CD4-positive, alpha-beta T cell treated with Interleukin-21 for 1 hour (primary cell): ENCODE data around the gene CAPN5.
"Not testable (repeated sequence)": the region's sequence is repeated elsewhere in the genome, so short reads cannot be mapped to it uniquely, and the experiment has no call there.

ENCODE experiments used
- DNase-seq: peaks from one replicate; pipeline ENCODE4 v3.0.0-alpha.2; 2020

The CAPN5 gene

DNA sequence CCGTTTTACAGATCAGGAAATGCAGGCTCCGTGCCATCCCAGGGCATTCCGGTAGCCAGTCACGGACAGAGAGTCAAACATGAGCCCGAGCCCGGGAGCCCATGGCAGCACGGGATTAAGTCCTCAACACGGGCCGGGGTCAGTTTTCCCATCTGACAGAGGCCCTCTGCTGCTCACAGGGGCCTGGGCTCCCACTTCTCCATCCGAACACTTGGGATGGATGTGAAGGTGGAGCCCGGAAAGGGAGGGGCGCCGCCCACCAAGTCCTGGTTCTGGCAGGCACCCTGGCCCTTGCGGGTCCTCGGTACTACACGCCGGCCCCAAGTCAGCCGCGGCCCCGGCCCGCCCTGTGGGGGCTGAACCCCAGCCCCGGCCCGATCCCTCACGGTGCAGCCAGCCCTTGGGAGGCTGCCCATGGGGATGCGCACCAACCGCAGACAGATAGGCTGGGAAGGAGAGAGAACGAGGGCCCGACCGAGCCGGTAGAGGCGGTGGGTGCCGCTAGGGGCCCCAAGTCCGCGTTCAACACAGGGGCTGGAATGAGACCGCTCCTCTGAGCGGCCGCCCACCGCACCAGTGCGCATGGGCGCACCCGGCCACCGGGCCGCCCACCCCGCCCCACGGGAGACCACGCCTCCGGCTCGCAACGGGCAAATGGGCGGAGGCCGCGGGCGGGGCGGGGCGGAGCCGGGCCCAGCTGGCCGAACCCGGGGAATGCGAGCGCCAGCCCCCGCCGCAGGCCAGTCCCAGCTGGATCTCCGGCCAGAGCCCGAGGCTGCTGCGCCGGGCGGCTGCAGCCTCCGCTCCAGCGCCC is at the start of gene CAPN5:
Gene CAPN5 (plus strand): TSS at position 743 of the 814 bp plus-strand sequence. CDS start 17,916 bp downstream, outside the sequence.
- DNase-seq, result peak; percentile 90

DNA sequence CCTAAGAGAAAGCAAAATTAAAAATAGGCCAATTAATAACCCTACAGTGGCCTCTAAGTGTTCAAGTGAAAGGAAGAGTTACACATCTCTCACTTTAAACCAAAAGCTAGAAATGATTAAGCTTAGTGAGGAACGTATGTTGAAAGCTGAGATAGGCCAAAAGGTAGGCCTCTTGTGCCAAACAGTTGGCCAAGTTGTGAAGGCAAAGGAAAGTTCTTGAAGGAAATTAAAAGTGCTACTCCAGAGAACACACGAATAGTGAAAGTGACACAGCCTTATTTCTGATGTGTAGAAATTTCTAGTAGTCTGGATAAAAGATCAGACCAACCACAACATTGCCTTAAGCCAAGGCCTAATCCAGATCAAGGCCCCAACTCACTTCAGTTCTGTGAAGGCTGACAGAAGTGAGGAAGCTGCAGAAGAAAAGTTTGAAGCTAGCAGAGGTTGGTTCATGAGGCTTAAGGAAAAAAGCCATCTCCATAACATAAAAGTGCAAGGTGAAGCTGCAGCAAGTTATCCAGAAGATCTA is 48.3 kb upstream of the CAPN5 start:
- not testable (repeated sequence) for DNase-seq

DNA sequence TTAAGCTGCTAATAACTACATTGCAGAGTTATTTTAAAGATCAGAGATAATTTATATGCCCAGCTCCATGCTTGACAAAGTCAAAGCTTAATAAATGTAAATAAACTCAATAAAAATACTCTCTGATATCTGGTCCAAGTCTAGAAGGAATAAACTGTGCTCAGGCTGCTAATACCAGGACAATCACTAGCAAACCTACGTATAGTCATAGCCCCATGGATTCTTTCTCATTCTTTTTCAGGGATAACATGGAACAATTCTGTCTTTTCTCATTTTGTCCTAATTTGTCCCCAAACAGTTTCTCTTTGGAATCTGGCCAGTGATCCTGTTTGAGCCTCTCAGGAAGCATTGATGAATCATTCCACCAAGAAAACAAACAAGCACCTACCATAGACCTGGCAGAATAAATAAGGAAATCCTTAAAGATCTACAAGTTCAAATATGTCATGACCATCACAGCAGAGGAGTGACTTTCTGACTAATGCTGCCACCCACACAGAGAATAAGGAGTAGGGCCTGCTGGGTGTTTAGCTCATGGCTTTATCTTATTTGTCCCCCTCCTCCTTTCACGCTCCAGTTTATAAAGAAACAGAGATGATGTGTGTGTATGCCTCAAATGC is 46.7 kb upstream of the CAPN5 start:
- no peak for DNase-seq

DNA sequence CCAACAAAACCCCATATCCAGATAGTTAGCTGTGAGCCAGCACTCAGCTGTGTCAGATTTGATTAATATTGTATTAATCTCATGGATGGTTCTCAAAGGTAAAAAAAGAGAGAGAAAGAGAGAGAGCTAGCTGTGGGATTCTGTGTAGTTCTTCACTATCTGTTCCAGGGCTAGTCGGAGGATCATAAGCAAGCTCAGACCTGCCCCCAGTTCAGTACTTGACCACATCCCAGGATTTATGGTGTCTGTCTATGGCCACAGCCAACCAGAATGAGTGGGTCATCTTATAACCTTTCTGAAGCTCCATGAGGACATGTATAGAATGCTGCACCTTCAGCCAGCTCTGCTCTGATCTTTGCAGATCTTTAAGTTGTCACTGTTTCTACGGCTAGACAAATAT is 46.0 kb upstream of the CAPN5 start:
- DNase-seq, result no peak

DNA sequence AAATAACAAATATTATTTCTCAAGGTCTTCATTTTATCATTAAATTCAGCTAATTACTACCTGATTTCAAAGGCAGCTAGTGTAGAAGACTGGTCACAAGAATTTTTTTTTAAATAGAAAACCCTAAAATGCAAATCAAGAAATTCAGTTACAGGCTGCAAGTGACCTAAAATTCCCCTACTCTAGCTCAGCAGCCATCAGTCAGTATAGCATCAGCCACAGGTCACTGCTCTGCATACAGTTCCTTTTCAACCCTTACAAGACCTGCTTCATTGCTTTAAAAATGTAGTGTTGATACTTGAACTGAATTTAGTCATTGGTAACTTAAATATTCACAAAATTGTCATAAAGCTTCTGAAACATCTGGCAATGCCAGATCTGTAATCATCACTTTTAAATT is 42.0 kb upstream of the CAPN5 start:
- no peak for DNase-seq

DNA sequence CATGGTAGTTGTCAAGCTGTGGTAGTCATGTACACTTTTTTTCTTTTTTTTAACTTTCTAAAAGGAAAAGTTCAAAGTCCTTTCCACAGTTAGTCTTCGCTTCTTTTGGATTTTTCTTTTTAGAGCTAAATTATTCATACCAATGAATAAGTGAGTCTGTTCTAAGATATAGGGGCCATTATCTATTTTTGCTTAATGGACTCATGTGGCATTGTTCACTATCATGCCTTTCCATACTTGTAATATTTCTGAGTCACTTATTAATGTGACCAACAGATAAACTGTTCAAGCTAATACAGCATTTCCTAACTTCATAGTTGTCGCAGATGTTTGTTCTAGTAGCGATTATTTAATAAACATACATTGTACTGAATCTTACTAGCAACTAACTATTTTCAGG is 40.5 kb upstream of the CAPN5 start:
- DNase-seq, result no peak

DNA sequence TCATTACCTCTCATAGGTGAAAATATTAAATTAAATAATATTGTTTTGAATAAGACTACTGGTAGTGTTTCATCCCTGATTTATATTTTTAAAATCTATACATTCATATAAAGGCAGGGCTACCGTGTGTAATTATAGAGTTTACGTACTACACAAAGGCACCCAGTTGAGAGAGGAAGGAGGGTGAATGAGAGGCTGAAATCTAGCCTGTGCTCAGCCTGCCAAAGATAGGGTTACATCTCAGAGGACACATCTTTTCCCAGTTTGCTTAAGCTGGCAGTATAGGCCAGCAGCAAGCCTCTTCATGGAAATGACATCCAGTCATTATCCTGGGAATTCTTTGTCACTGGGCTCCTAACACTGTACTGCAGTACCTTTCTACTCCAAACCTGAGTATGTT is 40.0 kb upstream of the CAPN5 start:
- no peak for DNase-seq

DNA sequence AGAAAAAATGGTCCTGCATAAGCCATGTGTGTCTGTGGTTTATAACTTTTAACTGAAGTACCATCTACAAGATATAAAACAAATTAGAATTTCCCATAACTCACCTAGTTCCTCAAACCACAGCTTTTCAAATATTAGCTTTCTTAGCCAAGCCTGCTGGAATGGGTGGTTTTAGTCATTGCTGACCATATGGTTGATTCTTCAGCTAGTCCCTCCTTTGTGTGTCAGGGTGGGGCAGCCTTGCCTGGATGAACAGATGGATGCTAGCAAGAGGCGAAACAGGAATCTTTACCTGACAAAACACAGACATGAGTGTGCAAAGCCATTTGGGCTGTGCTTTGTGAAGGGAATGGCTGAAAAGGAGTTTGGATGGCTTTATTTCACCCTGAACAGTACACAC is 39.5 kb upstream of the CAPN5 start:
- DNase-seq, result no peak

DNA sequence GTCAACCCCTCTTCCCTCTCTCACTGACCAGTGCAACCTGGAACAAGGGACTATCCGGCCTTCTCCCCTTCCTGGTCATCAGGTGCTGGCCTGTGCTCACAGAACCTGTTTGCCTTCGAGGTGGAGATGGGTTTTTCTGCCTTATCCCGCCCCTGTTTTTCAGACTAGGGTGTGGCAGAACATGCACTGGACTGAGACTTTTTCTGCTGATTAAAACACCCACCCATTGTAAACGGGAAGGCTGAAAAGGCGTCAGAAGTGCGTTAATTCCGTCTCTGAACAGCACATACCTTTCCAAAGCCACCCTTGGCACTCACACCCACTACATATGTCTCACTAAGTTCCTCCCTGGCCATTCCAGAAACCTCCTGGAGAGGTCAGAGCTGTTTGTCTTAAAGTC is 36.9 kb upstream of the CAPN5 start:
- DNase-seq, result no peak

DNA sequence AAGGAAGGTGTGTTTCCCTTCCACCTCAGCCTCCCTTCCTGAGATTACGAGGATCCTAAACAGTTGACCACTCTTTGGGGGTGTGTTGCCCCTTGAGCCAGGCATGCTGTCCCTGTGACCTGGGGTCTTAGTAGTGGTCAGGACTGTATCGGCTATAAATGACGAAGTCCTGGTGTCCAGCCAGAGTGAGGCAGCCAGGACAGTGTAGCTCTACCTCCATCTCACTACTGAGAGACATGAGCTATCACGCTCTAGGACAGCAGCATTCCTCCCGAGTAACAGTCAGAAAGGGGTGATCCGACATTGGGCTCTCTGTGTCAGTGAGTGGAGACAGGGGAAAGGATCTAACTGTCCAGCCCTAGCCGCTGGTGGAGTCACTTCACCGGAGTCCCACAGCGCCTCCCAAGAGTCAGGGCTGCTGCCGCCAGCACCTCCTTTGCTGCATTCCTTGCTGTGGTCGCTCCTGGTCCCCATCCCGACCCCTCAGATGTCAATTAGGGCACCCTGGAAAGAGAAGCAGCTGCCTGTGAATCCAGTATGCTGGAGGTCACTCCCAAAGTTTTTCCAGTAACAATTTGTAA is 35.8 kb upstream of the CAPN5 start:
- DNase-seq, result no peak

DNA sequence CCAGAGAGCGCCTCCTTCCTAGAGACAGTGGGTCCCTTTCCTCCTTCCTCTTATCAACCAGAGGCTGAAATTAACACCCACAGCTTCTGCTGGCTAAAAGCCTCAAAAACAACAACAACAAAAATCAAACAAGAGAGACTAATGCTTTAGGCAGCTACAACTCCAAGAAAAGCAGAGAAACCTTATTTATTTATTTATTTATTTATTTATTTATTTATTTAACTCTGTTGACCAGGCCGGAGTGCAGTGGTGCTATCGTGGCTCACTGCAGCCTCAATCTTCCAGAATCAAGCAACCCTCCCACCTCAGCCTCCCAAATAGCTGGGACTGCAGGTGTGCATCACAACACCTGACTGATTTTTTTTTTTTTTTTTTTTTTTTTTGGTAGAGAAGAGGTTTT is 35.2 kb upstream of the CAPN5 start:
- no peak for DNase-seq

DNA sequence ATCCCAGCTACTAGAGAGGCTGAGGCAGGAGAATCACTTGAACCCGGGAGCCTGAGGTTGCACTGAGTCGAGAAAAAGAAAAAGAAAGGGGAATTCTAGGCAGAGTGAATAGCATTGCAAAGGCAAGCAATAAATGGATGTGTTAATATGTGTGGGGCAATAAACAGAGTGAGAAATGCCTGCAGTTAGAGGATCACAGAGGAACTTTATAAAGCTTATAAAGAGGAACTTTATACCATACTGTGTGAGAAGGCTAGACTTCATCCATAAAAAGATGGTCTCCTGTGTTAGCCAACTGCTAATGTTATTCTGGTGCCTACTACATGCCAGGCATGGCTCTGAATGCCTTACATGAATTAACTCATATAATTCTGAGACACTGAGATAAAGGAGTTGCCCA is 31.7 kb upstream of the CAPN5 start:
- DNase-seq, result no peak

DNA sequence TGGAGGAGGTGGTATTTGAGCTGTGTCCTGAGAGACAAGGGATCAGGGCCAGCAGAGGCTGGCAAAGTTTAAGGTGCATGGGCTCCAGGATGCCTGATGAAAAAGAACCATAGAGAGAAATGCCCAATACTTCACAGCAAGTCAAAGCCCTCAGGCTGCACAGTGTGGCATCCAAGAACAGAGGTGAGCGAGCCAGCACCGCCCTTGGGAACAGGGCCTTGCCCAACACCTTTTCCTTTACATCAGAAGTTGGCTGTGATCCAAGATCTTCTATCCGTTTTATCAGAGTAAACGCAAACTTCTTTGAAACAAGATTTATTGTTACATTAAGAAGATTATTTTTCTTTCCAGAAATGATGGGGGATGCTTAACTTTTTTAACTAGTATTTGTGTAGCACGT is 31.2 kb upstream of the CAPN5 start:
- DNase-seq, result no peak

DNA sequence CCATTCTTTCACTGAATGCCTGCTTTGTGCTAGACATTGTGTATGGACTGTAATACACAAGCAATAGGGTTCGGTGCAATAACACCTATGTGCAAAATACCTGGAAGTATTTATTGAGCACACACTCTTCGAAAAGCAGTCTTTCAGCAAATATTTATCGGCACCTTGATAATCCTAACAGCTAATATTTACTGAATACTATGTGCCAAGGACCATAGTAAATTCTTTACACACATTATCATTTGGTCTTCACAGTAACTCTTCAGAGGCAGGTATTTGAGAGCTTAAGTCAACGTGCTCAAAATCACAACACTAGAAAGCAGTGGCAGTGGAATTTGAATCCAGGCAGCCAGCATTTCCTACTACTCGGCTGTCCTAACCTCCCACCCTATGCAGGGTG is 30.4 kb upstream of the CAPN5 start:
- DNase-seq, result no peak

DNA sequence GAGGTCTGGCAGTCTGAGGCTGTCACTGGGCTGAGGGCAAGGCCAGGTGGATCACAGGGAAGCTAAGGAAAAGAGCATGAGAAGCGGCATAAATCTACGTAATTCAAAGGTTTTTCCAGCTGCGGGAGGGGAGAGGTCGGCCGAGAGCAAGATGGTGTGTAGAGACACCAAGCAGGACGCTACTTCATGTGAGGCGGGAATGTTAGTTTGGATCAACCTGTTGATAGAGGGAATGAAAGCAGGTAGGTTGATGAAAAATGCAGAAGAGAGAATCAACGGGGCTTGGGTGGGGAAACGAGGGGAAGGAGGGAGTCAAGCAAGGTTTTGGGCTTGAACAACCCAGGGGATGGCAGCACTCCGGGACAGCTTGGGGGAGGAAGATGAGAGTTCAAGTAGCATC is 29.7 kb upstream of the CAPN5 start:
- DNase-seq, result no peak

DNA sequence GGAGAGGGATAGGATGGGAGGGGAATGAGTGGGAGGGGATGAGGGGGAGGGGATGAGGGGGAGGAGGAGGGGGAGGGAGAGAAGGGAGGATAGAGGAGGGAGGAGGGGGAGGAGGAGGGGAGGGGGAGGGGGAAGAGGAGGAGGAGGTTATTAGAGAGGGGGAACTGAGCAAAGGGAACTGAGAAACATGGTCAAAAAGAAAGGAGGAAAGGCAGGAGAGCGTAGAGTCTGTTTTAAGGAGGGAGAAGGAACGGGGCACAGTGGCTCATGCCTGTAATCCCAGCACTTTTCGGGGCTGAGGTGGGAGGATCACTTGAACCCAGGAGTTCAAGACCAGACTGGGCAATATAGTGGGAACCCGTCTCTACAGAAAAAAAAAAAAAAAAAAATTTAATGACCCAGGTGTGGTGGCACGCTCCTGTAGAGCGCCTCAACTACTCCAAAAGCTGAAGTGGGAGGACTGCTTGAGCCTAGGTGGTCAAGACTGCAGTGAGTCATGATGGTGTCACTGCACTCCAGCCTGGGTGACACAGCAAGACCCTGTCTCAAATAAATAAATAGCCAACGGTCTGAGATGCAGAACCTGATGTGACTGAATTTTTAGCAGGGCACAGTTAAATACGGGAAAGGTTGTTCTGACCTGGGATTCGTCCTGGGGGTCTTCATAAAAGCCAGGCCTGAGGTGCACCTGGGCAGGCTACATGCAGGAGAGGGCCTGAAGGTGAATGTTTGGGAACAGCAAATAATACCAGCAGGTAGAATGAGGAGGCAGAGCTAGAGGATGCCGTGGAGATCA is 28.5 kb upstream of the CAPN5 start:
- DNase-seq, result no peak

DNA sequence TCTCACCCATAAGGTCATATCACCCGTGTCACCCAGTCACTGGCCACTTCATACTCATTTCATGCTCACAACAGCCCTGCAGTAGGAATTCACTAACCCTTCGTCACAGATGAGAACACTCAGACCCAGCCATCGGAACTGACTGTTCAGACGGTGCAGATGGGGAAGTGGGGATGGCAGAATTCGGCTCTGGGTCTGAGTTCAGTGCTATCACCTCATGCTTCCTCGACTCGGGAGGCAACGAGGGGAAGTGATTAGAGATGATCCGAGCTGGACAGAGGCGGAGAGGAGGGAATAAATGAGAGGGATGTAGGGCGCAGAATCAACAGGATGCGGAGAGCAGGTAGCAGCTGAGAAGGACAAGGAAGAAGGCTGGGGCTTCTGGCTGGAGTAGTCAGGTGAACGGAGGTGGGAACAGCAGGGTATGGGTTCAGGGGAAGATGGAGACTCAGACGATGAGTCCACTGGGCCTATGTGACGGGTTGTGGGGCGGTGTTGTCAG is 27.9 kb upstream of the CAPN5 start:
- DNase-seq, result no peak

DNA sequence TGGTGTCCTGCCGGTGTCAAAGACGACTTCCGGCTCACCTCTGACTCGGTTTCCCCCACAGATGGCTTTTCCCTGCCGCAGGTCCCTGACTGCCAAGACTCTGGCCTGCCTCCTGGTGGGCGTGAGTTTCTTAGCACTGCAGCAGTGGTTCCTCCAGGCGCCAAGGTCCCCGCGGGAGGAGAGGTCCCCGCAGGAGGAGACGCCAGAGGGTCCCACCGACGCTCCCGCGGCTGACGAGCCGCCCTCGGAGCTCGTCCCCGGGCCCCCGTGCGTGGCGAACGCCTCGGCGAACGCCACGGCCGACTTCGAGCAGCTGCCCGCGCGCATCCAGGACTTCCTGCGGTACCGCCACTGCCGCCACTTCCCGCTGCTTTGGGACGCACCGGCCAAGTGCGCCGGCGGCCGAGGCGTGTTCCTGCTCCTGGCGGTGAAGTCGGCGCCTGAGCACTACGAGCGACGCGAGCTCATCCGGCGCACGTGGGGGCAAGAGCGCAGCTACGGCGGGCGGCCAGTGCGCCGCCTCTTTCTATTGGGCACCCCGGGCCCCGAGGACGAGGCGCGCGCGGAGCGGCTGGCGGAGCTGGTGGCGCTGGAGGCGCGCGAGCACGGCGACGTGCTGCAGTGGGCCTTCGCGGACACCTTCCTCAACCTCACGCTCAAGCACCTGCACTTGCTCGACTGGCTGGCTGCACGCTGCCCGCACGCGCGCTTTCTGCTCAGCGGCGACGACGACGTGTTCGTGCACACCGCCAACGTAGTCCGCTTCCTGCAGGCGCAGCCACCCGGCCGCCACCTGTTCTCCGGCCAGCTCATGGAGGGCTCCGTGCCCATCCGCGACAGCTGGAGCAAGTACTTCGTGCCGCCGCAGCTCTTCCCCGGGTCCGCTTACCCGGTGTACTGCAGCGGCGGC is 27.0 kb upstream of the CAPN5 start:
- no peak for DNase-seq

DNA sequence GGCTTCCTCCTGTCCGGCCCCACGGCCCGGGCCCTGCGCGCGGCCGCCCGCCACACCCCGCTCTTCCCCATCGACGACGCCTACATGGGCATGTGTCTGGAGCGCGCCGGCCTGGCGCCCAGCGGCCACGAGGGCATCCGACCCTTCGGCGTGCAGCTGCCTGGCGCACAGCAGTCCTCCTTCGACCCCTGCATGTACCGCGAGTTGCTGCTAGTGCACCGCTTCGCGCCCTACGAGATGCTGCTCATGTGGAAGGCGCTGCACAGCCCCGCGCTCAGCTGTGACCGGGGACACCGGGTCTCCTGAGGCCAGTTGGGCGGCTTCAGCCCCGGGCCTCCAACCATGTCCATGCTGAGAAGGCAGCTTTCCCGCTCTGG is 26.4 kb upstream of the CAPN5 start:
- DNase-seq, result no peak

DNA sequence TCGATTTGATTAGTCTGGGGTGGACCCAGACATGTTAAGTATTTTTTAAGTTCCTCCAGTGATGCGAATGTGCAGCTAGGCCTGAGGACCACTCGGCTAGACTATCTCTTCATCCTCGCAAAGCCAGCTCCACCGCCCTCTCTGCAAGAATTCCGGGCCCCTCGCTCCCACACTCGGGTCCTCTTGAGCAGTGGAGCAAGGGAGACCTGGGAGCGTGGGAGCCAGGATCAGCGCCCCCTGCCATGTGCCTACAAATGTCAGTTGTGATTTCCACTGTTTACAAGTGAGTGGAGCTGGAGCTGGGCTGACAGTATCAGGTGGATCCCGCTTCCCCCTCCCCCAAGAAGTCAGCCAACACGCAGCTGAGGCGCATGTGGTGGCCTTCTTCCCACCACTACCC is 25.9 kb upstream of the CAPN5 start:
- no peak for DNase-seq

DNA sequence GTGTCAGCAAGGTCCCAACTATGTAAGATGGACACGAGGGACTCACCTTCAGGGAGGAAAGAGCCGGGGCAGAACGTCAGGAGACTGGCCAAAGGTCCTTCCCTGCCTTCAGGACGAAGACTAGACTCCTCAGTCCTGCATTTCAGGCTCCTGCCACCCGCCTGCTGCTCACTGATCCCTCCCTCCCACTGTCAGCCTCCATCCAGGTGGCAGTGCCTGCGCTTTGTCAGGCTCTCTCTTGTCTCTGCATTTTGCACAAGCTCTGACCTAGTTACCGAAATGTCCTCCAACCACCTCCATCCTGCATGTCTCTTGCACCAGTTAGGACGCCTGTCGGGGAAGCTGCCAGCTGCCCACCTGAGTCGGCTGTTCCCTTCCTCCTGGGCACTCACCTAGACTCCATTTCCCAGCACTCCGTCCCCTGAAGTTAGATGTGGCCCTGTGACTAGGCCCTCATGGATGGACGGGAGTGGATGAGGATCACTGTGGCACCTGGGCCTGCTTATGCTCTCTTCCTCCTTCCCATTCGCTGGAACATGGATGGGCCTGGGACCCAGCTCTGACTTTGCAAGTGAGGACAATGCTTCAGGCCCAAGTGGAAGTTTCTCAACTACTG is 24.6 kb upstream of the CAPN5 start:
- no peak for DNase-seq

DNA sequence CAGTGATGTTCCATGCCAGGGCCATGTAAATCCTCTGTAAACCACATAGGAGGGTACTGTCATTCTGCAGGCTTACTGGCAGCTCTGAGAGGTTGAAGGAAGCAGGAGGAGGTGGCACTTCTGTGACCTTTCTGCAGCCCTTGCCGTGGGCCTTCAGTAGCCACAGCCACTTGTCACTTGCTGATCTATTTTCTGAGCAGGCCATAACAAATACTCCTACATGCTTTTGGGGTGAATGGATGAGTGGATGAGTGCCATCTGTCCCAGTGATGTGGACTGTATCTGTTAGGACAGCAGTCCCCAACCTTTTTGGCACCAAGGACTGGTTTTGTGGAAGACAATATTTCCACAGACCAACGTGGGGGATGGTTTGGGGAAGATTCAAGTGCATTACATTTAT is 22.4 kb upstream of the CAPN5 start:
- no peak for DNase-seq
